Subcutaneous abdominal adipose tissue (tissue), 5 donors: ENCODE data around the gene NUP160.
A peak's percentile ranks its signal among the peaks of the same experiment; 100 is the strongest.
"Not testable (repeated sequence)": the region's sequence is repeated elsewhere in the genome, so short reads cannot be mapped to it uniquely, and the experiment has no call there.

ENCODE experiments used
- H3K27ac ChIP-seq: one replicate; pipeline ENCODE4 v1.7.0; 2013; ENCODE audit warnings: low read depth, mild to moderate bottlenecking, inconsistent platforms, low read length, moderate library complexity
- H3K27me3 ChIP-seq, 5 donors: one replicate each; pipeline ENCODE4 v1.7.0; 2013; ENCODE audit warnings: low read length in 5 of 5, inconsistent platforms in 1 of 5; ENCODE audit not compliant: control insufficient read depth in 5 of 5, insufficient read depth in 4 of 5
- H3K36me3 ChIP-seq, 5 donors: one replicate each; pipeline ENCODE4 v1.7.0; 2013; ENCODE audit warnings: low read length in 5 of 5; ENCODE audit not compliant: control insufficient read depth in 5 of 5, insufficient read depth in 5 of 5
- H3K4me1 ChIP-seq, 5 donors: one replicate each; pipeline ENCODE4 v1.7.0; 2013; ENCODE audit warnings: low read length in 5 of 5, mild to moderate bottlenecking in 3 of 5, moderate library complexity in 1 of 5; ENCODE audit not compliant: control insufficient read depth in 5 of 5, insufficient read depth in 5 of 5
- H3K4me3 ChIP-seq, 5 donors: one replicate each; pipeline ENCODE4 v1.7.0; 2013; ENCODE audit warnings: low read length in 5 of 5, low read depth in 1 of 5
- H3K9ac ChIP-seq, 5 donors: one replicate each; pipeline ENCODE4 v1.7.0; 2013; ENCODE audit warnings: low read length in 5 of 5, mild to moderate bottlenecking in 4 of 5, moderate library complexity in 3 of 5
- H3K9me3 ChIP-seq, 5 donors: one replicate each; pipeline ENCODE4 v1.7.0; 2013; ENCODE audit warnings: low read length in 5 of 5; ENCODE audit not compliant: control insufficient read depth in 5 of 5
- donor health status: healthy.
- donor health status: healthy.
- donor health status: healthy.
- donor health status: healthy.
- donor health status: healthy.

NUP160 gene

DNA sequence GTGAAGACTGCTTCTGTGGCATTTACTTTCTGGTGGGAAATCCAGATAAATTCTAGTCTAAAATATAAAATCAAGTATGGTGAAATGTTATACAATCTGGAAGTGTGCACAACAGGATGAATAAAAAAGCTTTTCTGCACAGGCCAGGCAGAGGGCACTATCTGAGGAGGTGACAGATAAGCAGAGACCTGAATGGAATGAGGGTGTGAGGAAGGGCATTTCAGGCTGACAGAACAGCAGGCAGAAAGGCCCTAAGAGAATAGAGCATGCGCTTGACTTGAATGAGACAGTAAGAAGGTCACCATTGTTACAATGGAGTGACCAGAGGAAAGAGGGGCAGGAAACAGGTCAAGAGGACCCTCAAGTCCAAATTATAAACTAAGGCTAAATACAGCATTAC lies 47.4 kb downstream of the NUP160 start:
- no peaks in the 10 kb centered on the region for H3K27me3 ChIP-seq
- no peak overlapping the region for H3K4me3 ChIP-seq
- H3K9me3 ChIP-seq, result no peaks in the 10 kb centered on the region
- no peak overlapping the region for H3K9ac ChIP-seq
- no peak overlapping the region for H3K27ac ChIP-seq
- peaks cover 0 to 2% (median 0%) of the 10 kb centered on the region in 5 donors for H3K4me1 ChIP-seq
- peaks cover 21 to 84% (median 44%) of the 10 kb centered on the region in 5 donors for H3K36me3 ChIP-seq

DNA sequence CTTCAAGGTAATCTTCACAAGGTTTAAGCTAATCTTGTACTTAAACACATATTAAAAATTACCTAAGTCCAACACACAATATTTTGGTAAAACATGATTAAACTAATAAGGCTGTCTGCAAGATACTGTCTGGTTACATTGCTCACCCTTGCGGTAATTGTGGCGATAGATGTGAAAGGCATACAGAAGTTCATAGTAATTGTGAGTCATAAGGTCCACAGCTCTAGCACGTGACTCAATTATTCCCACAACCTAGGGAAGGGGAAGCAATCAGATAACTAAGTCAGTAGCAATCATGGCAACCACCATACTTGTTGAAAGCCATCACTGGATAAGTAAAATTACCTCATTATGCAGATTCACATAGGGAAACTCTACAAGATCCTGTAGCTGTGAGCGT lies 50.5 kb downstream of the NUP160 start:
- no peaks in the 10 kb centered on the region for H3K9me3 ChIP-seq
- no peak overlapping the region for H3K9ac ChIP-seq
- no peaks in the 10 kb centered on the region for H3K27me3 ChIP-seq
- peaks cover 18 to 81% (median 48%) of the 10 kb centered on the region in 5 donors for H3K36me3 ChIP-seq
- no peak overlapping the region for H3K27ac ChIP-seq
- H3K4me3 ChIP-seq, result no peak overlapping the region
- peaks cover 0 to 4% (median under 1%) of the 10 kb centered on the region in 5 donors for H3K4me1 ChIP-seq

DNA sequence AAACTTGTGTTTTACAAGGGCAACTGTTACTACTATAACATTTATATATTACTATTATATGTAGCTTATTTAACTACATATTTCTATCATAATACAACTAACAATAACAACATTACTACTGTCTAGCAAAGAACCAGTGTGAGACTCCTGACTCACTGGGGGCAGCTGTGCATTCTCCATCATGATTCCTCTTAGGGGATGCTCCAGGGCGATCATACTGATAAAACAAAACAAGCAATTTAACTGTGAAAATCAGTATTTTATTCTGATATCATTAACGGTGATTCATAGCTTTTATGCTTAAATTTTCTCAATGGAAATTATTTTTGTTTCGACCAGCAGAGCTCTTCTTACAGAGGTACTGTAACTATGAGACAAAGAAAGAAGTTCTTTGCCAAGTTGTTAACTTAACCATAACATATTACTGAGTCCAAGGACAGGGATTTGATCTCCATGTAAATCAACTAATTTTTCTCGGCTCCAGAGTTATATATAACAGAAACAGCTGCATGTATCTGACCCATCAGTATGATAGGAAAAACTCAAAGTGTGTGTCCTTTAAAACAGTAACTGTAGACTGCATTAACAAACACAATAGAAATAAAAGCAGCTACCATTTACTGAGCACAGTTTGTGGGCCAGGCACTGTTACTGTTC lies 56.2 kb downstream of the NUP160 start:
- no peak overlapping the region for H3K4me3 ChIP-seq
- no peak overlapping the region for H3K9ac ChIP-seq
- peaks cover 14 to 71% (median 34%) of the 10 kb centered on the region in 5 donors for H3K36me3 ChIP-seq
- no peaks in the 10 kb centered on the region for H3K27me3 ChIP-seq
- H3K9me3 ChIP-seq, result no peaks in the 10 kb centered on the region
- peak overlapping the region; percentile 19 for H3K27ac ChIP-seq
- peaks cover 0 to 12% (median 4%) of the 10 kb centered on the region in 5 donors for H3K4me1 ChIP-seq

DNA sequence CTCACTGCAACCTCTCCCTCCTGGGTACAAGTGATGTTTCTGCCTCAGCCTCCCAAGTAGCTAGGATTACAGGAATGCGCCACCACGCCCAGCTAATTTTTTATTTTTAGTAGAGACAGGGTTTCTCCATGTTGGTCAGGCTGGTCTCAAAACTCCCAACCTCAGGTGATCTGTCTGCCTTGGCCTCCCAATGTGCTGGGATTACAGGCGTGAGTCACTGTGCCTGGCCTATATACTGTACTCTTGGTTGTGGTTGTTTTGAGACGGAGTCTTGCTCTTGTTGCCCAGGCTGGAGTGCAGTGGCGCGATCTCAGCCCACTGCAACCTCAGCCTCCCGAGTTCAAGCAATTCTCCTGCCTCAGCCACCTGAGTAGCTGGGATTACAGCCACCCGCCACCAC lies 58.1 kb downstream of the NUP160 start:
- H3K27ac ChIP-seq, H3K9ac ChIP-seq, H3K4me3 ChIP-seq, H3K9me3 ChIP-seq, H3K27me3 ChIP-seq: not testable (repeated sequence)
- peaks cover 0 to 12% (median 4%) of the 10 kb centered on the region in 5 donors for H3K4me1 ChIP-seq
- H3K36me3 ChIP-seq, result peaks cover 25 to 73% (median 46%) of the 10 kb centered on the region in 5 donors

DNA sequence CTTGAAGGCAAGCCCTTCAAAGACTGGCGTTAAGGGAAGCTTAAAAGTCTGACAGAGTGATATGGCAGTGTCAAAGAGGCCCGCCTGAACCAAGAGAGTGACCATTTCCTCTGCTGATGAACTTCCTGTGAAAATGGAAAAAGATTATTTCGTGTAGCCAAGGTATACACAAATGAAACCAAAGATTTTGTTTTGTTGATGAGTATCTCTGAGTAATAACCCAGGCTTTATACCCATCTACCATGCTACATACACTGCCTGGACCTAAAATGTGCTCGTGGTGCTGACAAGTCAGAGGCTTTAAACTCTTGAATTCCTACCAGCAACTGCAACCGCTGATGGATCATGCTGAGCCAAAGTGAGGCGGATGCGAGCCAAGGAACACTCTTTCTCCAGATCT lies 60.0 kb downstream of the NUP160 start:
- Histone ChIP-seq H3K9ac (no peak overlapping the region), H3K27ac (no peak overlapping the region), H3K4me1 (peaks cover 0 to 12% (median 4%) of the 10 kb centered on the region in 5 donors), H3K27me3 (no peaks in the 10 kb centered on the region), H3K36me3 (peaks cover 34 to 79% (median 54%) of the 10 kb centered on the region in 5 donors), H3K9me3 (no peaks in the 10 kb centered on the region), H3K4me3 (no peak overlapping the region)

DNA sequence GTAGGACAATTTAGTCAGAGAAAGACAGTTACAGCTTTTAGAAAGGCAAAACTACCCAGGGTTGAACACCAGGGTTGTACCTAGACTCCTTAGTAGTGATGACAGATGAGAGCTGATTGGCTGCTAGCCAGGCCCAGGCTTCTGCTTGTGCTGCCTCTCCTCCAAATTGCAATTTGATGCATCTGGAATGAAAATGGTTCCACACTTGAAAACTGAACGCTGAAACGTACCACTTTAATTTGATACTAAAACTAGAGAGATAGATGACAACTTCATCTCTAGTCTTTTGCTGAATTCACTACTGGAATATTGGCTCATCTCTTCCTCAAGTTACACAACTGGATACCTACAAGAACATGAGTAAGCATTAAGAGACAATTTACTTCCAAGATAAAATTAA lies 61.8 kb downstream of the NUP160 start:
- H3K9me3 ChIP-seq, result no peaks in the 10 kb centered on the region
- no peaks in the 10 kb centered on the region for H3K4me1 ChIP-seq
- H3K4me3 ChIP-seq, result no peak overlapping the region
- no peaks in the 10 kb centered on the region for H3K27me3 ChIP-seq
- peaks cover 41 to 78% (median 49%) of the 10 kb centered on the region in 5 donors for H3K36me3 ChIP-seq
- H3K27ac ChIP-seq, result no peak overlapping the region
- no peak overlapping the region for H3K9ac ChIP-seq

DNA sequence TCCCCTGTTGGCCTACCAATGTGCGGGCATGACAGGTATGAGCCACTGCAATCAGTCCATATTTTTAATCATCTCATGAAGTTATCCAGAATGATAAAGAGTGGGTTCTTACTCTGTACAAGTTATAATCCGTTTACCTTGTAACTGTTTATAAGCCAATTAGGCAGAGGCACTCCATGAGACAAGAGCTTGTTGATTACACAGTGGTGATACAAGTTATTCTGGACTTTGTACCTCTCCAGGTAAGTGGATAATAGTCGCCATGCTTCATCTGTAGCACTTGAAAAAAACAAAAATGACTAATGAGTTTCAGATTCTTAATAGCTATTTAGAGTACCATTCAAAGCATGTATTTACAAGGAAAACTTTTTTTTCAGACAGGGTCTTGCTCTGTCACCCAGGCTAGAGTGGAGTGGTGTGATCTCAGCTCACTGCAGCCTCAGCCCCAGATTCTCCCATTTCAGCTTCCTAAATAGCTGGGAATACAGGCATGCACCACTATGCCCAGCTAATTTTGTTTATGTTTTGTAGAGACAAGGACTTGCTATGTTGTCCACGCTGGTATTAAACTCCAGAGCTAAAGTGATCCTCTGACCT lies 63.3 kb downstream of the NUP160 start:
- Histone ChIP-seq H3K4me3 (no peak overlapping the region), H3K9ac (no peak overlapping the region), H3K4me1 (no peaks in the 10 kb centered on the region), H3K27ac (no peak overlapping the region), H3K9me3 (no peaks in the 10 kb centered on the region), H3K27me3 (no peaks in the 10 kb centered on the region), H3K36me3 (peaks cover 39 to 76% (median 52%) of the 10 kb centered on the region in 5 donors)

DNA sequence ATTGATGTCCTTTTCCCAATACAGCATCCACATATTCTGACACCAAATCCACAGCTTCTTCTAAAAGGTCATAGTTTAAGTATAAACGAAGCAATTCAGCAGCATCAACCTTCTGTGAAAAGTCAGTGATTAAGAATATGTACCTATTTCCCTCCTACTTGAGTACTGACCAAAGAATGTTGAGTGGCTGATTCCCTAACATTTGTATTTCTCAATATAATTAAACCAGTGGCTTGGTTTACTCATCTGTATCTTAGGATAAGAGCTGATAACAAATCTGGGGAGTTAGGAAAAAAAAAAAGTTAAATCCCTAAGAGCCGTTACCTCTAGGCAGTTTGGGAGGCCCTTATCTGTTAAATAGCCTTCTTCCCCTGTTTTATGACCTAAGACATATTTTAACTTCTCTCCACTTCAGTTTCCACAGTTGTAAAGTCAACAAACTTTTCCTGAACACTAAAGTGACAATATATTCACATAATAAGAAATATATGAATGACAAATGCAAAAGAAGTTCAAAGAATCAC lies 65.0 kb downstream of the NUP160 start:
- no peak overlapping the region for H3K27ac ChIP-seq
- no peaks in the 10 kb centered on the region for H3K4me1 ChIP-seq
- H3K36me3 ChIP-seq, result peaks cover 50 to 86% (median 62%) of the 10 kb centered on the region in 5 donors
- no peak overlapping the region for H3K9ac ChIP-seq
- H3K9me3 ChIP-seq, result no peaks in the 10 kb centered on the region
- H3K4me3 ChIP-seq, result no peak overlapping the region
- H3K27me3 ChIP-seq, result no peaks in the 10 kb centered on the region

DNA sequence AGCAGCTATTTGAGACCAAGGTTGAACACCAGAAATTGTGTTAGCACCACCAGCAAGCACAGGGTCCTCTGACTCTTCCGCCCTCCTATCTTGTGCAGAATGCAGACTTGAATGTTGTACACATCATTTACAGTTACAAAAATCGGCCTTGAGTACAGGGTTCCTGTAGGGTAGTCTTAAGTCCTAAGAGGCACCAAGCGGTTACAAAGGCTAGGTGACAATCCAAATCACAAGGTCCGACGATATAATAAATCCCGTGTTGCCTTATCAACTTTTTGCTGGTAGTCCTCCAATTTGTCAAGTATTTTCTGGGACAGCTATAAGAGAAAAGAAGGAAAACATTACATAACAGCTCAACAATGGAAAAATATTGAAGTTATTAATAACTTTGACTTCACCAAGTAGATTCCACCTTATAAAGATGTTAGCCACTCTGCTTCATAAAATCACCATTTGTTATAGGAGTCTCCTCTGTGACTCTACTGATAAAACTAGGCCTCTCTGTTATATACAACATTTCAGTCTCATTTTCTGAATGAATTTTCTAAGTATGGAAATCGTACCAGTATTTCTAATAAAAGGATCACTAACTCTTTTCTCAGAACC lies 69.2 kb downstream of the NUP160 start:
- no peaks in the 10 kb centered on the region for H3K27me3 ChIP-seq
- peaks cover 33 to 73% (median 52%) of the 10 kb centered on the region in 5 donors for H3K36me3 ChIP-seq

DNA sequence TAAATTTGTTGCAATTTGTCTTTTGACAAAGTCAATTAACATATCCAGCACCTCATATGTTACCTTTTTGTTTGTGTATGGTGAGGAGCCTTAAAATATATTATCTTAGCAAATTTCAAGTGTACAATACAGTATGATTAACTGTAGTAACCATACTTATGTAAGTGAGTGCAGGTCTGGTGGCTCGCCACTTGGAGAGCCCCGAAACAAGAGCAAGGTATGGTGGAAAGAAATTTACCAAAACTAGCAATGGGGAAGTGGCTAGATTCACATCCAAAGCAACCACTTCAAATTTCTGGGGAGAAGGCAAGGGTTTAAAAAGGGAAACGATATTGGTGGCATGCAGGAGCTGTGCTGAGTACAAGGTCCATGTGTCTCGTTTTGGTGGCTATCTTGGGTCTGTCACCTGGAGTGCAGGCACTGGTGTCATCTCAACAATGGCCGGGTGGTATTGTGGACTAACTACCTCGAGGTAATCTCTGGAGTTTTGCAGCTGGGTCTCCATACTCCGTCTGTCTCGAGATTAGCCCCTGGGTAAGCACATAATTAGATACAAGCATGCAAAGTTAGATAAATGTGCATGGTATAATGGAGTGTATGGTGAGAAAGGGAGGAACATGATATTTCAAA lies 72.8 kb downstream of the NUP160 start:
- Histone ChIP-seq H3K4me1 (no peaks in the 10 kb centered on the region), H3K36me3 (peaks cover 22 to 45% (median 35%) of the 10 kb centered on the region in 5 donors), H3K27me3 (no peaks in the 10 kb centered on the region), H3K9ac (no peak overlapping the region), H3K9me3 (no peaks in the 10 kb centered on the region), H3K4me3 (no peak overlapping the region), H3K27ac (no peak overlapping the region)

More for the DNA sequence above, 69.2 kb downstream of the NUP160 start:
- Histone ChIP-seq H3K27ac (no peak overlapping the region), H3K9ac (no peak overlapping the region), H3K9me3 (no peaks in the 10 kb centered on the region), H3K4me1 (no peaks in the 10 kb centered on the region), H3K4me3 (no peak overlapping the region)
